Measurements from ENCODE around the gene EPRS1. TPM values are rescaled to one million over a fixed set of nuclear protein-coding genes. Genes with fewer than 3 reads are reported as not detected.

The EPRS1 gene
- total RNA-seq, 1 experiment from 2014 or later, result 140 TPM

DNA sequence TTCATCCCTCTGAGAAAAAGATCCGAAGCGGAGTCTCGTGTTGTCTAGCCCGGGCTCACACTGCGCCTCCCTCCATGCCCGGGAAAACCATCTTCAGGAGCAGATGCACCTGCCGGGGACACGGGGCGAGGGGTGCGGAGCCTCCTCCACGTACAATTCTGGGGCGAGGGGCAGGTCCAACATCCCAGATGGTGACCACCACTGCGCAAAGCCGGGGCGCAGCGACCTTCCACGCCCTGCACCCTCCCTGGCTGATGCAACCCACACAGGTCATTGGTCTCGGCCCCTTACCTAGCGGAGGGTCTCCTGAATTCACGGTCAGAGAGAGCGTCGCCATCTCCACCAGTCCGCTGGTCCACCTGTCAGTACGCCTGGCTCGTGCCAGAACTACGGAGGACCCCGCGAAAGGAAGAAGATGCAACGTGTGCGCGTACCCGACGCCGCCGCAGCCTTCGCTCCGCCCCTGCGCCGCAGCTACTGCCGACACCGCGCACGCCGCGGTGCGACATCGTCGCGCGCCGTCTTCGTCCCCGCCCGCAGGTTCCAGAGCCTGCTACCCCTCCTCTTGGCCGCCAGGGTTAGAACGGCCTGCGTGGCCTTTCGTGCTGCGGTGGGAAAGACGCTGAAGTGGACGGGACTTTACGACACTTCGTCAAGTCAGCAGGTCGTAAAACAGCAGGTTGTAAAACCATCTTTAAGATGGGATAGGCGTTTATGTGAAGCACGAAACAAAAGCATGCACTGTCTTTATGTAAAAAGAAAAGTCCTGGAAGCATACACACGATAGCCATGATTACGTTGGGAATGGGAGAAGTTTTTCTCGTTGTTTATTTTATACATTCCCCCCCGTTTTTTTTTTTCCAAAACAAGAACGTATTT lies at the start of gene EPRS1 (continued):
- TF ChIP-seq, protein P1, sequence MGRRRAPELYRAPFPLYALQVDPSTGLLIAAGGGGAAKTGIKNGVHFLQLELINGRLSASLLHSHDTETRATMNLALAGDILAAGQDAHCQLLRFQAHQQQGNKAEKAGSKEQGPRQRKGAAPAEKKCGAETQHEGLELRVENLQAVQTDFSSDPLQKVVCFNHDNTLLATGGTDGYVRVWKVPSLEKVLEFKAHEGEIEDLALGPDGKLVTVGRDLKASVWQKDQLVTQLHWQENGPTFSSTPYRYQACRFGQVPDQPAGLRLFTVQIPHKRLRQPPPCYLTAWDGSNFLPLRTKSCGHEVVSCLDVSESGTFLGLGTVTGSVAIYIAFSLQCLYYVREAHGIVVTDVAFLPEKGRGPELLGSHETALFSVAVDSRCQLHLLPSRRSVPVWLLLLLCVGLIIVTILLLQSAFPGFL (CRISPR knock-in tag; IDR thresholded peaks at IDR 0.05; ENCODE audit: borderline replicate concordance), result no peak
- TF ChIP-seq CREB1 (CRISPR knock-in tag; IDR thresholded peaks at IDR 0.05), result no peak
- no peak for TF ChIP-seq RELA (CRISPR knock-in tag; IDR thresholded peaks at IDR 0.05; ENCODE audit: borderline replicate concordance)
- TF ChIP-seq, protein P2, sequence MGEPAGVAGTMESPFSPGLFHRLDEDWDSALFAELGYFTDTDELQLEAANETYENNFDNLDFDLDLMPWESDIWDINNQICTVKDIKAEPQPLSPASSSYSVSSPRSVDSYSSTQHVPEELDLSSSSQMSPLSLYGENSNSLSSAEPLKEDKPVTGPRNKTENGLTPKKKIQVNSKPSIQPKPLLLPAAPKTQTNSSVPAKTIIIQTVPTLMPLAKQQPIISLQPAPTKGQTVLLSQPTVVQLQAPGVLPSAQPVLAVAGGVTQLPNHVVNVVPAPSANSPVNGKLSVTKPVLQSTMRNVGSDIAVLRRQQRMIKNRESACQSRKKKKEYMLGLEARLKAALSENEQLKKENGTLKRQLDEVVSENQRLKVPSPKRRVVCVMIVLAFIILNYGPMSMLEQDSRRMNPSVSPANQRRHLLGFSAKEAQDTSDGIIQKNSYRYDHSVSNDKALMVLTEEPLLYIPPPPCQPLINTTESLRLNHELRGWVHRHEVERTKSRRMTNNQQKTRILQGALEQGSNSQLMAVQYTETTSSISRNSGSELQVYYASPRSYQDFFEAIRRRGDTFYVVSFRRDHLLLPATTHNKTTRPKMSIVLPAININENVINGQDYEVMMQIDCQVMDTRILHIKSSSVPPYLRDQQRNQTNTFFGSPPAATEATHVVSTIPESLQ (CRISPR knock-in tag; IDR thresholded peaks at IDR 0.05), result no peak
- TF ChIP-seq, protein P3, sequence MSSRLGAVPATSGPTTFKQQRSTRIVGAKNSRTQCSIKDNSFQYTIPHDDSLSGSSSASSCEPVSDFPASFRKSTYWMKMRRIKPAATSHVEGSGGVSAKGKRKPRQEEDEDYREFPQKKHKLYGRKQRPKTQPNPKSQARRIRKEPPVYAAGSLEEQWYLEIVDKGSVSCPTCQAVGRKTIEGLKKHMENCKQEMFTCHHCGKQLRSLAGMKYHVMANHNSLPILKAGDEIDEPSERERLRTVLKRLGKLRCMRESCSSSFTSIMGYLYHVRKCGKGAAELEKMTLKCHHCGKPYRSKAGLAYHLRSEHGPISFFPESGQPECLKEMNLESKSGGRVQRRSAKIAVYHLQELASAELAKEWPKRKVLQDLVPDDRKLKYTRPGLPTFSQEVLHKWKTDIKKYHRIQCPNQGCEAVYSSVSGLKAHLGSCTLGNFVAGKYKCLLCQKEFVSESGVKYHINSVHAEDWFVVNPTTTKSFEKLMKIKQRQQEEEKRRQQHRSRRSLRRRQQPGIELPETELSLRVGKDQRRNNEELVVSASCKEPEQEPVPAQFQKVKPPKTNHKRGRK (CRISPR knock-in tag; IDR thresholded peaks at IDR 0.05; ENCODE audit: borderline replicate concordance), result no peak
- no peak for TF ChIP-seq GRHL2 (CRISPR knock-in tag; IDR thresholded peaks at IDR 0.05; ENCODE audit: insufficient replicate concordance, severe bottlenecking)
- TF ChIP-seq, protein P4, sequence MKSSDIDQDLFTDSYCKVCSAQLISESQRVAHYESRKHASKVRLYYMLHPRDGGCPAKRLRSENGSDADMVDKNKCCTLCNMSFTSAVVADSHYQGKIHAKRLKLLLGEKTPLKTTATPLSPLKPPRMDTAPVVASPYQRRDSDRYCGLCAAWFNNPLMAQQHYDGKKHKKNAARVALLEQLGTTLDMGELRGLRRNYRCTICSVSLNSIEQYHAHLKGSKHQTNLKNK (CRISPR knock-in tag; IDR thresholded peaks at IDR 0.05), result no peak
- no peak for TF ChIP-seq NFYB (CRISPR knock-in tag; conservative IDR thresholded peaks at IDR 0.05; ENCODE audit: low read depth)
- TF ChIP-seq, protein P5, sequence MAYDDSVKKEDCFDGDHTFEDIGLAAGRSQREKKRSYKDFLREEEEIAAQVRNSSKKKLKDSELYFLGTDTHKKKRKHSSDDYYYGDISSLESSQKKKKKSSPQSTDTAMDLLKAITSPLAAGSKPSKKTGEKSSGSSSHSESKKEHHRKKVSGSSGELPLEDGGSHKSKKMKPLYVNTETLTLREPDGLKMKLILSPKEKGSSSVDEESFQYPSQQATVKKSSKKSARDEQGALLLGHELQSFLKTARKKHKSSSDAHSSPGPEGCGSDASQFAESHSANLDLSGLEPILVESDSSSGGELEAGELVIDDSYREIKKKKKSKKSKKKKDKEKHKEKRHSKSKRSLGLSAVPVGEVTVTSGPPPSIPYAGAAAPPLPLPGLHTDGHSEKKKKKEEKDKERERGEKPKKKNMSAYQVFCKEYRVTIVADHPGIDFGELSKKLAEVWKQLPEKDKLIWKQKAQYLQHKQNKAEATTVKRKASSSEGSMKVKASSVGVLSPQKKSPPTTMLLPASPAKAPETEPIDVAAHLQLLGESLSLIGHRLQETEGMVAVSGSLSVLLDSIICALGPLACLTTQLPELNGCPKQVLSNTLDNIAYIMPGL (CRISPR knock-in tag; IDR thresholded peaks at IDR 0.05), result peak; percentile 99
- peak; percentile 95 for TF ChIP-seq CREM (CRISPR knock-in tag; IDR thresholded peaks at IDR 0.05)
- no peak; the same call in 1 of the 2 replicates for TF ChIP-seq ATF1 (CRISPR knock-in tag; IDR thresholded peaks at IDR 0.05)
- TF ChIP-seq, protein P6, sequence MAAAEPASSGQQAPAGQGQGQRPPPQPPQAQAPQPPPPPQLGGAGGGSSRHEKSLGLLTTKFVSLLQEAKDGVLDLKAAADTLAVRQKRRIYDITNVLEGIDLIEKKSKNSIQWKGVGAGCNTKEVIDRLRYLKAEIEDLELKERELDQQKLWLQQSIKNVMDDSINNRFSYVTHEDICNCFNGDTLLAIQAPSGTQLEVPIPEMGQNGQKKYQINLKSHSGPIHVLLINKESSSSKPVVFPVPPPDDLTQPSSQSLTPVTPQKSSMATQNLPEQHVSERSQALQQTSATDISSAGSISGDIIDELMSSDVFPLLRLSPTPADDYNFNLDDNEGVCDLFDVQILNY (CRISPR knock-in tag; IDR thresholded peaks at IDR 0.05), result peak; percentile 88; the same call in 1 of the 2 replicates
- TF ChIP-seq, protein P7, sequence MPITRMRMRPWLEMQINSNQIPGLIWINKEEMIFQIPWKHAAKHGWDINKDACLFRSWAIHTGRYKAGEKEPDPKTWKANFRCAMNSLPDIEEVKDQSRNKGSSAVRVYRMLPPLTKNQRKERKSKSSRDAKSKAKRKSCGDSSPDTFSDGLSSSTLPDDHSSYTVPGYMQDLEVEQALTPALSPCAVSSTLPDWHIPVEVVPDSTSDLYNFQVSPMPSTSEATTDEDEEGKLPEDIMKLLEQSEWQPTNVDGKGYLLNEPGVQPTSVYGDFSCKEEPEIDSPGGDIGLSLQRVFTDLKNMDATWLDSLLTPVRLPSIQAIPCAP (CRISPR knock-in tag; IDR thresholded peaks at IDR 0.05), result 0 out of 2 replicates have a peak, but pooled peaks have one; percentile 39
- TF ChIP-seq ZNF232 (CRISPR knock-in tag; IDR thresholded peaks at IDR 0.05), result 0 out of 2 replicates have a peak, but pooled peaks have one; percentile 74
- TF ChIP-seq OVOL2 (CRISPR knock-in tag; IDR thresholded peaks at IDR 0.05; ENCODE audit: borderline replicate concordance), result no peak
- TF ChIP-seq TEAD4 (CRISPR knock-in tag; IDR thresholded peaks at IDR 0.05), result no peak
- TF ChIP-seq, protein P8, sequence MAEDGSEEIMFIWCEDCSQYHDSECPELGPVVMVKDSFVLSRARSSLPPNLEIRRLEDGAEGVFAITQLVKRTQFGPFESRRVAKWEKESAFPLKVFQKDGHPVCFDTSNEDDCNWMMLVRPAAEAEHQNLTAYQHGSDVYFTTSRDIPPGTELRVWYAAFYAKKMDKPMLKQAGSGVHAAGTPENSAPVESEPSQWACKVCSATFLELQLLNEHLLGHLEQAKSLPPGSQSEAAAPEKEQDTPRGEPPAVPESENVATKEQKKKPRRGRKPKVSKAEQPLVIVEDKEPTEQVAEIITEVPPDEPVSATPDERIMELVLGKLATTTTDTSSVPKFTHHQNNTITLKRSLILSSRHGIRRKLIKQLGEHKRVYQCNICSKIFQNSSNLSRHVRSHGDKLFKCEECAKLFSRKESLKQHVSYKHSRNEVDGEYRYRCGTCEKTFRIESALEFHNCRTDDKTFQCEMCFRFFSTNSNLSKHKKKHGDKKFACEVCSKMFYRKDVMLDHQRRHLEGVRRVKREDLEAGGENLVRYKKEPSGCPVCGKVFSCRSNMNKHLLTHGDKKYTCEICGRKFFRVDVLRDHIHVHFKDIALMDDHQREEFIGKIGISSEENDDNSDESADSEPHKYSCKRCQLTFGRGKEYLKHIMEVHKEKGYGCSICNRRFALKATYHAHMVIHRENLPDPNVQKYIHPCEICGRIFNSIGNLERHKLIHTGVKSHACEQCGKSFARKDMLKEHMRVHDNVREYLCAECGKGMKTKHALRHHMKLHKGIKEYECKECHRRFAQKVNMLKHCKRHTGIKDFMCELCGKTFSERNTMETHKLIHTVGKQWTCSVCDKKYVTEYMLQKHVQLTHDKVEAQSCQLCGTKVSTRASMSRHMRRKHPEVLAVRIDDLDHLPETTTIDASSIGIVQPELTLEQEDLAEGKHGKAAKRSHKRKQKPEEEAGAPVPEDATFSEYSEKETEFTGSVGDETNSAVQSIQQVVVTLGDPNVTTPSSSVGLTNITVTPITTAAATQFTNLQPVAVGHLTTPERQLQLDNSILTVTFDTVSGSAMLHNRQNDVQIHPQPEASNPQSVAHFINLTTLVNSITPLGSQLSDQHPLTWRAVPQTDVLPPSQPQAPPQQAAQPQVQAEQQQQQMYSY (CRISPR knock-in tag; IDR thresholded peaks at IDR 0.05), result no peak
- TF ChIP-seq MYBL2 (CRISPR knock-in tag; IDR thresholded peaks at IDR 0.05), result no peak
- TF ChIP-seq FOXP1 (CRISPR knock-in tag; IDR thresholded peaks at IDR 0.05; ENCODE audit: borderline replicate concordance), result peak; percentile 73; the same call in 1 of the 2 replicates
- TF ChIP-seq TP53 (CRISPR knock-in tag; IDR thresholded peaks at IDR 0.05), result no peak
- no peak for TF ChIP-seq JUN (CRISPR knock-in tag; IDR thresholded peaks at IDR 0.05)
- TF ChIP-seq, protein P9, sequence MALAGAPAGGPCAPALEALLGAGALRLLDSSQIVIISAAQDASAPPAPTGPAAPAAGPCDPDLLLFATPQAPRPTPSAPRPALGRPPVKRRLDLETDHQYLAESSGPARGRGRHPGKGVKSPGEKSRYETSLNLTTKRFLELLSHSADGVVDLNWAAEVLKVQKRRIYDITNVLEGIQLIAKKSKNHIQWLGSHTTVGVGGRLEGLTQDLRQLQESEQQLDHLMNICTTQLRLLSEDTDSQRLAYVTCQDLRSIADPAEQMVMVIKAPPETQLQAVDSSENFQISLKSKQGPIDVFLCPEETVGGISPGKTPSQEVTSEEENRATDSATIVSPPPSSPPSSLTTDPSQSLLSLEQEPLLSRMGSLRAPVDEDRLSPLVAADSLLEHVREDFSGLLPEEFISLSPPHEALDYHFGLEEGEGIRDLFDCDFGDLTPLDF (CRISPR knock-in tag; IDR thresholded peaks at IDR 0.05), result no peak
